Common myeloid progenitor, CD34-positive (primary cell): ENCODE measurements around the gene ANKRD52.
"Not testable (repeated sequence)": the region's sequence is repeated elsewhere in the genome, so short reads cannot be mapped to it uniquely, and the experiment has no call there.

Experiments used
- CTCF ChIA-PET: fragments of 350-600 bp; sonication (Branson Sonifier 250); formaldehyde crosslinking; loops from one replicate; lab custom pipeline; 2021; ENCODE audit warnings: antibody characterized with exemption; lab: Charles Lee
- POLR2A ChIA-PET: fragments of 350-600 bp; sonication (Branson Sonifier 250); formaldehyde crosslinking; loops from one replicate; lab custom pipeline; 2021; ENCODE audit warnings: antibody characterized with exemption; lab: Charles Lee
- DNase-seq, 3 donors: peaks; one replicate each; pipeline versions ENCODE4 v3.0.0 to v3.0.0-alpha.2; 2013
- H3K27ac ChIP-seq, 2 experiments: 1 replicate in 1 of 2; 2 replicates in 1 of 2; pipeline ENCODE4 v1.7.0; 2013; ENCODE audit warnings: inconsistent platforms in 2 of 2, low read length in 2 of 2, mild to moderate bottlenecking in 2 of 2, low read depth in 1 of 2, moderate library complexity in 1 of 2; ENCODE audit not compliant: severe bottlenecking in 2 of 2, insufficient read depth in 1 of 2, poor library complexity in 1 of 2
- H3K27me3 ChIP-seq, 5 experiments: replicated peaks in 2 of 5; 1 replicate in 3 of 5; 2 replicates in 2 of 5; pipeline versions ENCODE4 v1.6.1 to v1.7.0; 2013; ENCODE audit warnings: low read length in 4 of 5, mild to moderate bottlenecking in 2 of 5, moderate library complexity in 2 of 5, inconsistent platforms in 1 of 5; ENCODE audit not compliant: insufficient read depth in 5 of 5, control insufficient read depth in 4 of 5
- H3K36me3 ChIP-seq, 4 experiments: 1 replicate in 2 of 4; 2 replicates in 2 of 4; pipeline versions ENCODE4 v1.6.1 to v1.7.0; 2013; ENCODE audit warnings: low read length in 3 of 4, control low read depth in 1 of 4, mild to moderate bottlenecking in 1 of 4; ENCODE audit not compliant: control insufficient read depth in 4 of 4, insufficient read depth in 4 of 4
- H3K4me1 ChIP-seq, 4 experiments: 1 replicate in 3 of 4; 2 replicates in 1 of 4; pipeline versions ENCODE4 v1.6.1 to v1.7.1; 2013; ENCODE audit warnings: low read length in 3 of 4, mild to moderate bottlenecking in 3 of 4, control low read depth in 1 of 4, inconsistent platforms in 1 of 4, moderate library complexity in 1 of 4; ENCODE audit not compliant: control insufficient read depth in 4 of 4, insufficient read depth in 4 of 4; ENCODE audit errors: control extremely low read depth in 1 of 4
- H3K4me3 ChIP-seq, 7 experiments: 1 replicate in 4 of 7; 2 replicates in 3 of 7; pipeline versions ENCODE4 v1.5.1 to v1.7.0; 2013; ENCODE audit warnings: mild to moderate bottlenecking in 7 of 7, low read length in 6 of 7, moderate library complexity in 6 of 7, inconsistent platforms in 2 of 7, low read depth in 2 of 7, control low read depth in 1 of 7; ENCODE audit not compliant: insufficient read depth in 4 of 7, control insufficient read depth in 1 of 7; ENCODE audit errors: extremely low read depth in 1 of 7
- H3K9me3 ChIP-seq, 5 experiments: 1 replicate in 4 of 5; 2 replicates in 1 of 5; pipeline versions ENCODE4 v1.6.1 to v1.7.1; 2013; ENCODE audit warnings: low read length in 4 of 5, mild to moderate bottlenecking in 2 of 5, inconsistent platforms in 1 of 5, low read depth in 1 of 5, moderate library complexity in 1 of 5; ENCODE audit not compliant: control insufficient read depth in 4 of 5, insufficient read depth in 2 of 5; ENCODE audit errors: control extremely low read depth in 1 of 5
- WGBS: methylation state at CpG from one replicate; pipeline ENCODE4 v1.1.5; 2013; ENCODE audit not compliant: insufficient coverage; 5-methylcytosine and 5-hydroxymethylcytosine counted together

Gene ANKRD52

DNA sequence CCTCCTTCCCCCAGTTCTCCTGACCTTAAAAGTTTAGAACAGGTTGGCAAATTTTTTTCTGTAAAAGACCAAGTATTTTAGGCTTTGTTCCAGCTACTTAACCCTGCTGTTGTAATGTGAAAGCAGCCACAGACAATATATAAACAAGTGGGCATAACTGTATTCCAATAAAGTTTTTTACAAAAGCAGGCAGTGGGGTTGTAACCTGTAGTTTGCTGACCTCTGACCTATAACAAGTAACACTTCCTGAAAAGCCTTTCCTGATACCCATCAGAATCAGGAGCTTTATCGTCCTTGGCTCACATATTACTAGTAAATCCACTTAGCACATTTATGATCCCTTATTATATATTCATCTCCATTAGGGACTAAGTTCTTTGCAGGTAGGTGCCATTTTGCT, 55.8 kb downstream of the ANKRD52 start:
- 63% methylated on average over 1 of the region's 1 CpG for WGBS
- H3K27me3 ChIP-seq: no peaks in the 10 kb centered on the region
- DNase-seq: no peak
- ChIA-PET CTCF (interaction anchor here (0.8 to 1.3 kb wide), 9 partner anchors 10 to 199 kb away, joined by 3 to 6 read pairs (median 3); partner anchors contain the start of genes ANKRD52 and RNF41), POLR2A (interaction anchor here (0.7 to 1.2 kb wide), 3 partner anchors 13 to 21 kb away, joined by 3 to 4 read pairs (median 3); partner anchors contain the start of genes RNF41 and SMARCC2)
- H3K27ac ChIP-seq: peak overlapping the region in 1 of 2 experiments; percentile 56
- H3K4me3 ChIP-seq: no peak overlapping the region
- H3K36me3 ChIP-seq: peaks cover 2 to 28% (median 15%) of the 10 kb centered on the region in 4 experiments
- H3K4me1 ChIP-seq: peaks cover 0 to 22% (median 13%) of the 10 kb centered on the region in 4 experiments
- no peaks in the 10 kb centered on the region for H3K9me3 ChIP-seq

DNA sequence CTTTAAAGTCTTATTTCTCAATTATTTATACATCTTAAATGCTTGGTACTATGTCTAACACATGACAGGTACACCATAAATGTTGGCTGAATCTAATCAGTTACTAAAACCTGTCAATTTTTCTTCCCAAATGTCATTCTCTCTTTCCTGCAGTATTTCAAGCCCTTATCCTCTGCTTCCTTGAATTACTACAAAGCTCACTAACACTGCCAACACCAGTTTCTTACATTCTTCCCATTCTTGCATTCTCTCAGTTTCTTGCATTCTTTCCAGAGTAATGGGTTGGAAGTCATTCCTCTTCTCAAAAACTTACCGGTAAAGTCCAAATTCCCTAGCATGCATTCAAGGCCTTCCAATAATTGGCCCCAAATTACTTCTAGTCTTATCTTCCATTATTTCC, 59.3 kb downstream of the ANKRD52 start:
- no peak for DNase-seq
- H3K36me3 ChIP-seq: no peaks in the 10 kb centered on the region
- 100% methylated on average over 1 of the region's 1 CpG for WGBS
- no peak overlapping the region for H3K4me3 ChIP-seq
- ChIA-PET CTCF (interaction anchor here (0.7 to 1.5 kb wide), 3 partner anchors 9 to 134 kb away, joined by 3 read pairs; no protein-coding TSS in a partner anchor), POLR2A (no interaction called here)
- no peaks in the 10 kb centered on the region for H3K9me3 ChIP-seq
- H3K27me3 ChIP-seq: no peaks in the 10 kb centered on the region
- H3K4me1 ChIP-seq: no peaks in the 10 kb centered on the region
- H3K27ac ChIP-seq: no peak overlapping the region

GRCh38 chr12:56197921-56198635, 60.1 kb downstream of the ANKRD52 start:
- DNase-seq: no peak
- 96% methylated on average over 9 of the region's 9 CpGs for WGBS

GRCh38 chr12:56196818-56197550, 61.2 kb downstream of the ANKRD52 start:
- CTCF ChIA-PET: interaction anchor here (0.6 to 4.3 kb wide), 7 partner anchors 9 to 61 kb away, joined by 3 to 42 read pairs (median 3); no protein-coding TSS in a partner anchor
- over 99% methylated on average over 7 of the region's 11 CpGs for WGBS
- POLR2A ChIA-PET: interaction anchor here (0.7 kb wide), 1 partner anchor 68 kb away, joined by 3 read pairs; no protein-coding TSS in a partner anchor
- not testable (repeated sequence) for H3K4me3 ChIP-seq, H3K36me3 ChIP-seq, H3K4me1 ChIP-seq, H3K27ac ChIP-seq, H3K27me3 ChIP-seq, DNase-seq, H3K9me3 ChIP-seq

More at GRCh38 chr12:56197921-56198635, 60.1 kb downstream of the ANKRD52 start:
- no peak overlapping the region for H3K27ac ChIP-seq
- H3K4me1 ChIP-seq: no peaks in the 10 kb centered on the region
- no peaks in the 10 kb centered on the region for H3K36me3 ChIP-seq
- ChIA-PET CTCF (interaction anchor here (0.7 to 4.3 kb wide), 7 partner anchors 8 to 135 kb away, joined by 3 to 42 read pairs (median 3); no protein-coding TSS in a partner anchor), POLR2A (no interaction called here)
- no peaks in the 10 kb centered on the region for H3K27me3 ChIP-seq
- H3K4me3 ChIP-seq: no peak overlapping the region
- no peaks in the 10 kb centered on the region for H3K9me3 ChIP-seq

- peak; percentile 88 to 93 (median 88) for DNase-seq
- H3K27ac ChIP-seq: no peak overlapping the region
- ChIA-PET POLR2A (no interaction called here), CTCF (interaction anchor here (0.7 to 8.4 kb wide), 11 partner anchors 8 to 76 kb away, joined by 3 to 198 read pairs (median 4); partner anchors contain the start of genes ANKRD52, ESYT1, RNF41 and ZC3H10)
- 11% methylated on average over 1 of the region's 1 CpG for WGBS
- peak overlapping the region in 1 of 7 experiments; percentile 14 for H3K4me3 ChIP-seq
- no peaks in the 10 kb centered on the region for H3K27me3 ChIP-seq
- H3K9me3 ChIP-seq: no peaks in the 10 kb centered on the region
- no peaks in the 10 kb centered on the region for H3K36me3 ChIP-seq
- H3K4me1 ChIP-seq: peaks cover 3 to 22% (median 17%) of the 10 kb centered on the region in 4 experiments
Observed at GRCh38 chr12:56193025-56193578, 65.1 kb downstream of the ANKRD52 start.

- POLR2A ChIA-PET: no interaction called here
- no peak for DNase-seq
Observed at GRCh38 chr12:56192582-56192981, 65.6 kb downstream of the ANKRD52 start.

More at GRCh38 chr12:56192582-56192981, 65.6 kb downstream of the ANKRD52 start:
- Histone ChIP-seq H3K4me3 (no peak overlapping the region), H3K27ac (no peak overlapping the region), H3K9me3 (no peaks in the 10 kb centered on the region), H3K27me3 (no peaks in the 10 kb centered on the region), H3K36me3 (no peaks in the 10 kb centered on the region), H3K4me1 (peaks cover 8 to 27% (median 22%) of the 10 kb centered on the region in 4 experiments)
- CTCF ChIA-PET: interaction anchor here (0.7 to 8.4 kb wide), 14 partner anchors 9 to 85 kb away, joined by 3 to 198 read pairs (median 4); partner anchors contain the start of genes ANKRD52, ESYT1, RNF41 and ZC3H10
